T-helper 22 cell (primary cell): ENCODE data around the gene SLC44A1.

Experiments used
- DNase-seq: peaks from one replicate; pipeline ENCODE4 v3.0.0-alpha.2; 2020; ENCODE audit warnings: low read depth

SLC44A1 gene

DNA sequence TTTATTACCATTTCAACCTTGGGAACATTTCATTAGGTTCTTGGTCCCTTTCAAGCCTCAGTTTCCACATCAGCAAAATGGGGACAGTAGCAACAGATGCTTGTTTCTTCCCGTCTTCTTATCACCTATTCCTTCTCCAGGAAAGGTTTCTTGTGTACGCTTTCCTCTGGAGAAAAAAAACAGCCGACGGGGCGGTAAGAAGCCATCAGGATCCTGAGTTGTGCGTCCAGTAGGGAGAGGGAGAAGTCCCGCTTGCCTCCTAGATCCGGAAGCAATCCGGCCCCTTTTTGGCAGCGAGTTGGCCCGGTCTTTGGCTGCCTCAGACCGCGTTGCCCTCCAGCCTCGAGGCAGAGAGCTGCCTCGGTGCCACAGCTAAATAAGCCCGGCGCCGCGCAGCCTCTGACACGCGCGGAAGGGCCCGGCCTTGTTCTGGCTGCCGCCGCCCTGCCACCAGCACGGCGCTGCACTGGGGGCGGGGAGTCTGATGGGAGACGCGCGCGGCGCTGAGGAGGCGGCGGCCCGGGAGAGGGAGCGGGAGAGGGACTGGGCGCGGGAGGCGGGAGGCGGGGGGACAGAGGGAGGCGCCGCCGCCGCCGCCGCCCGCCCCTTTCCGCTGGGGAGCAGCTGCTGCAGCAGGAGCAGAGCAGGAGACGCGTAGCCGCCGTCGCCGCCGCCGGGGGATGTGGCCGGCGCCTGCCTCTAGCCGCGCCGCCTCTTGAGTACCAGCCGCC is at the start of gene SLC44A1:
Gene SLC44A1, plus strand, starts transcription at position 649 of the 731 bp plus-strand sequence. CDS start 218 bp downstream, outside the sequence.
- peak; percentile 85 for DNase-seq

GRCh38 chr9:105195259-105195658 is 49.2 kb upstream of the SLC44A1 start:
- DNase-seq: no peak

DNA sequence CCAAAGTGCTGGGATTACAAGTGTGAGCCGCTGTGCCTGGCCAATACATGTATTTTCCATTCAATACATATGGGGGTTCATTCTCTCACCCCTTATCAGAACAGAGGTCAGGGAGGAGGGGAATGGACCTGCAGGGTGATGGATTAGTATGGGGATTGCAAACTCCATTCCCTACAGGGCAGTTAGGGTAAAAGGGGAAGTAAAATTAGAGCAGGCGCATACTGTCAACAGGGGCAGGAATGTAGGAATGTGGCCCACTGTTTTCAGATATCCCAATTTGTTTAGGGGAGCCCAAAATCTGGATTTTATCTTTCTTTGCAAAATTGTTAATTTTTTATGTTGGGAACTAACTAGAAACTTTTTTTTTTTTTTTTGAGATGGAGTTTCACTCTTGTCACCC is 46.4 kb upstream of the SLC44A1 start:
- no peak for DNase-seq

DNA sequence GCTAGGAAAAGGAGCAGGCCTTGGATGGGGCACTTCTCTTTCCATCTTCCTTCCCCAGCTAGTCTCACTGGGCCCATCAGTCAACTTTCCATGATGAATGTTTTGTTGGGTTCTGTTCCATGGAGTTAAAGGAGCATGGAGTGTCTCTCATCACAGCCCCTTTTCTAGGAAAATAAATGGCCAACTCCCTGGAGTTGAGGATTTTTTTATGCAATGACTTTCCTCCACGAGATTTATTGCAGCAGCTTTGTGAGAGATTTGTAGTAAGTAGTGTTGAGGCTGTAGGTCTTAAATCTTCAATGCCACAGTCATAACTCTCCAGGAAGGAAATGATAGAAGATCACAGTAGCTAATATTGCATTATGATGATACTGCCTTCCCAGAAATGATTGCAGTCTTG is 45.6 kb upstream of the SLC44A1 start:
- no peak for DNase-seq

DNA sequence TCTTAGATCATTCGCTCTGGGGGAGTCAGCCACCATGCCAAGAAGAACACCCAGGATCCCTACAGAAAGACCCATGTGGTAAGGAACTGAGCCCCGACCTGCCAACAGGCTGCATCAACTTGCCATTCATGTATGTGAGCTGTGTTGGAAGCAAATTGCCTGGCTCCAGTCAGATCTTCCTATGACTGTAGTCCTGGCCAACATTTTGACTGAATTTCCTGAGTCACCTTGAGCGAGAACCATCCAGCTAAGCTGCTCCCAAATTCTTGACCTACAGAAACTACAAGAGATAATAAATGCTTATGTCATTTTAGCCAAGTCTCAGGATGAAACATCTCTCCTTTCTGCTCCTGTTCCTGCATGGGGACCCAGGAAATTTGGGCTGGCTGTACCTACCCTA is 40.0 kb upstream of the SLC44A1 start:
- no peak for DNase-seq

GRCh38 chr9:105205787-105206495 is 38.5 kb upstream of the SLC44A1 start:
- DNase-seq: no peak

DNA sequence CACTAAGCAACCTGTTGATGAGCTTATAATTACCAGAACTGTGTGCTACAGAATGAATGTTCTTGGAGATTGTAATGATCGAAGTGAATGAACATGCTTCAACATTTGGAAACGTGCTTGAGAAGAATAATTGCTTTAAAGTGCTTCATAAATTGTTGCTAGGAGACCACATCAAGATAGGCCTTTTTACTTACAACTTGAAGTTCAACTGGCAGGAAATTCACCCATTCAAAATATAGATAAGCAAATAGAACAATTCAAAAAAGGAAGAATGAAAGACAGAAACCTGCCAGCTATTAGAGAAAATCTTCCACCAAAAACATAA is 38.0 kb upstream of the SLC44A1 start:
- no peak for DNase-seq

DNA sequence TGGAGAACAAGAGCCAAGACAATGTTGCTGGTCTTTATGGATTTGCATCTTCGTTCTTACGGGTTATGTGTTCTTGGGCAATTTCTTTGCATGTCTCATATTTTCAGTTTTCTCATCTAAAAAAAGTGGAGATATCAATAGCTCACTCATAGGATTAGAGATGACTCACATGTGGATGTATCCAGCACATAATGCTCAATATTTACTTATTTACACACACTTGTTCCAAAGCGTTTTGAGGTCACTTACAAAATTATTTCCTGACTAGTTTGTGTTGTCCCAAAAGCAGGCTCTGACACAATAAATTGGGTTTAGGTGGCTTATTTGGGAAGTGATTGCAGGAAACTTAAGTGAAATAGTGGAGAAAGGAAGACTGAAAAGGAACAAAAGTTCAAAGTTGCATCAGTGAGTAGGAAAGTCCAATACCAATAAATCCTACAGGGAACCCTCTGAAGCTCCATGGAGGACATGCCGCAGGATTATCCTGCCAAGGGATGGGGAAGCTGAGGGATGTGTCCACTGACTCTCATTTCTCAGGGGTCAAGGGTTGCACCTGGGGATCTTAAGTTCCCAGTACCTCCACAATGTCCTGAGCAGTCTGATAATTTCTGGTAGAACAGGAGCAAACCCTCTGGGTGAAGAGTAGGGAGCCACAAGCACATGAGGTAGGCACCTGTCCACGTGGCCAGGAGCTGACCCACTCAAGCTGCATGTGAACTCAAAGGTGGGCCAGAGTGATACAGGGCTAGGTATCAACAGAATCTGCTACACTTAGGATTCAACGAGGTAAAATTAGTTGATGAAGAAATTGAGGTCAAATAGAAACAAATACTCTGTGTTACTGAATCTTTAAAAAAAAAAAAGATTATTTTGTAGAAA is 37.4 kb upstream of the SLC44A1 start:
- no peak for DNase-seq

DNA sequence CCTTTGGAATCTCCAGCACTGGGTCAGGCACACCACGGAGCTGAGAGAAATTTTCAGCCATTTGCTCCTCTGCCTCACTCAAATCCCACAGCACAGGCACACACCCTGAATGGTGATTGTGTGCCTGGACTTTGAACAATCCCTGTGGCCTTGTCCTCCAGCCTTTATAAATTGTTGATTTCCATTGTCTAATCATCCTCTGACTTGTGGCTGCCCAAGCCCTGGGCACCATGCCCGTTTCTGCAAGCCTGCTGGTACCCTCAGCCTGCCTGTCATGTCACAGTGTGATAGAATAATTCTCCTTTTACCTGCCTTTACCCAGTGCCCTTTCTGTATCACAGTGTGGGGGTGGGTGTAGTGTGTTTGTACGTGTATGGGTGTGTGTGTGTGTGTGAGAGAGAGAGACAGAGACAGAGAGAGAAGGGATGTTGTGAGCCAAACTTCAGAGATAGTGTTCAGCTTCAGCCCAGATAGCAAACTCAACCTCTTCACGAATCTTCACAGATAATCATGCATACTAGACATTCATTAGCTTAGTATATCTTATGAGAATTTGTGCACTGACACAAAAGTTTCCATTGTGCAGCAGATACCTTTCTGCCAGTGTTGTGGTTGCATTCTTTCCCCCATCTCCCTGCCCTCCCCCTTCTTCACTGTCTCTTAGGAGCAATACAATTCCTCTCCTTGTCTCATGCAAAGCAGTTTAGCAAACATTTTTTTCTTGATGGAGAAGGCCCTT is 27.8 kb upstream of the SLC44A1 start:
- no peak for DNase-seq

DNA sequence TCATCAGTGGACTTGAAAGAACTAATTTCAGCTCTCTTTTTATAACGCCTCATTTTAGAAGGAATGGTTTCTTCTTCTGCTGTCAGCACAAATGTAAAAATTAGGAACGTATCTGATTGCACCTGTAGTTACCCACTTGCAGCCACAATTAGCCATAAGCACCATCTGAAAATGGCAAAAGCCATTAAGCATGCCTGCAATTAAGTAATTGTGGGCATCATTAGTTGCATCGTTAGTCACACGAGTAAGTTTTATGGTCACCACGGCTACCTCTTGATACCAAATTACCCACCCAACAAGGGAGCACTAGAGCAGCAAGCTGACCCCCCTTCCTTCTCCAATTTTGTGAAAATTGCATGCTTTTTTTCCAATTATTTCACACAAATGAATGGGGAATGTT is 25.8 kb upstream of the SLC44A1 start:
- no peak for DNase-seq

DNA sequence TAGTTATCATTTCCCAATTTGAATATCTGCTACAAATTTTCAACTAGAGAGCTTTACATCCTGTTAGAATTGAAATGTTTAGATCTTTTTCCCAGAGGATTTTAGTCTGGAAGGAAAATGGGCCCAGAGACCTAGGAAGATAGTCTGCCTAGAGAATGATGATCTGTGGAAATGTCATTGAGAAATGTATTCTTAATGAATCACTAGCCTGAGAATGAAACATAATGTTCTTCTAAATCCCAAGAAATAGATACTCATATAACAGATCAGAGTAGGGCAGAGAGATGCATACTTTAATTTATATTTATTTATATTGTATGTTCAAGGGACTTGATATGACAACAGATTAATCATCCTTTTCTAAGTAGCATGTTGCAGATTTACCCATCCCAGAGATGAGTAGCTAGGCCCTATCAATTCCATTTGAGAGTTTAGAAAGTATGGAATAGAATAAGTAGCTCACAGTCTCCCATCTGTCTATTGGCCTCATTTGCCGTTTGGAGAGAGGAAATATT is 25.1 kb upstream of the SLC44A1 start:
- no peak for DNase-seq

DNA sequence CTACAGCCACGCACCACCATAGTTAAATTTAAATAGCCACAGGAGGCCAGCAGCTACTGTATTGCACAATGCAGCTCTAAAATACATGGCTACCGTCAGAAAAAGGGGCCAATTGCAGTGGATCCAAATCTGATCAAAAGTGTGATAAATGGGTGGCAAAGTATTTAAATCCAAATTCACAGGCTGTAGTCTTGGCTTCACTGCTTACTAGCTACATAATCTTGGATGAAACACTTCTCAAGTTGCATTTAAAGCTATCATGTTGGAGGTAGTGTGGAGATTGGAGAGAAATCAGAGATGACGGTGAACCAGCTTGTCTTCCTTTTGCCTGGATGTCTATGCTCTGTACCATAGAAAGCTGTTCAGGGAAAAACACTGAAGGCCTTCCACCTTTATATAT is 24.0 kb upstream of the SLC44A1 start:
- DNase-seq: no peak

DNA sequence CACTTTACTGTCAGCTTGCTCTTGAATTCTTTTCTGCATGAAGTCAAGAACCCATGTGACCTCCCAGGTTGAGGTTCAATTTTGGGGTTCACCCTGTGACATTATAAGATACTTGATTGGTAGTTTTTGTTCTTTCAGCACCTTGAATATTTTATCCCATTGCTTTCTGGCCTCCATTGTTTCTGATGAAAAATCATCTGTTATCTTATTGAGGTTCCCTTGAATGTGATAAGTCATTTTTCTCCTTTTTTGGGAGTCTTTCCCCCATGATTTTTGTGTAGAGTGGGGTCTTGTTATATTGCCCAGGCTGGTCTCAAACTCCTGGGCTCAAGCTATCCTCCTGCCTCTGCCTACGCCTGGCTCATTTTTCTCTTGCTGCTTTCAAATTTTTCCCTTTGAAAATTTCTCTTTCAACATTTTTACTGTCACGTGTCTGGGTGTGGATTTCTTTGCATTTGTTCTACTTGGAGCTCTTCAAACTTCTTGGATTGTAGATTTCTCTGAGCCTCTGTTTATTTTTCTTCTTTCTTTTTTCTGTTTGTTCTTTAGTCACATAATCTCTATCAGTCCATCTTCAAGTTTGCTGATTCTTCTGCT is 20.8 kb upstream of the SLC44A1 start:
- DNase-seq: no peak

- DNase-seq: no peak
These were observed 18.4 kb upstream of the SLC44A1 start for GRCh38 chr9:105226055-105226454.

DNA sequence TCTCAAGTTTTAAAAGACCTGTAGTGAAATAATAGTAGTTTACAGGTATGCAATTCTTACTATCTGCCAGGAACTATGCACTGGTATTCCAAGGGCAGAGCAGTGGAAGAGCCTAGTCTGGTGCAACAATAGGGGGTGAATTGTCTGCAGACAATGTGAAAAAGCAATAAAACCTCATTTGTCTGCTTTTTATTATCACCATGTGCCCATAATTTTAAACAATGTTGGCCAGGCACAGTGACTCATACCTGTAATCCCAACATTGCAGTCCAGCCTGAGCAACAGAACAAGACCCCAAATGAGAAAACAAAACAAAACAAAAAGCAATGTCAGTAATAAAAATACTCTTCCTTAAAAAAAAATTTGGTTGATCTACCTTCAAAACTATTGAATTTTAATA is 12.2 kb upstream of the SLC44A1 start:
- DNase-seq: no peak

DNA sequence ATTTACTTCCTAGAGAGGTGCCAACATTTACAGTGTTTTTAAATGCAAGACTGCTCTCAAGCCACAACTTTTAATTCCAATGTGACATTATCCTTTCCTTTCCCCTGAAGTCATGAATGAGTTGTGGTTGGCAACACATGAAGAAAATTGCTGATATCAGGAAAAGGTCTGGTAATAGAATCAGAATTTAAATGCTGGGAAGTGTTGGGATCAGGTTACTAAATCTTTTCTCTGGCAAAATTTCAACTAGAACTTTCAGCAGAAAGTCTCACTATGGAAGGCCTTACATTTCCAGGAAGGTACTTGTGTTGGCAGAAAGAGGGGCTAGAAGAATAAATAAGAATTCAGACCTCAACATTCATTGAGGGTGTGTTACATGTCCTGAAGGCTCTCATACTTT is 10.6 kb upstream of the SLC44A1 start:
- DNase-seq: no peak

- DNase-seq: no peak
These were observed 8.2 kb upstream of the SLC44A1 start for GRCh38 chr9:105236261-105236660.

DNA sequence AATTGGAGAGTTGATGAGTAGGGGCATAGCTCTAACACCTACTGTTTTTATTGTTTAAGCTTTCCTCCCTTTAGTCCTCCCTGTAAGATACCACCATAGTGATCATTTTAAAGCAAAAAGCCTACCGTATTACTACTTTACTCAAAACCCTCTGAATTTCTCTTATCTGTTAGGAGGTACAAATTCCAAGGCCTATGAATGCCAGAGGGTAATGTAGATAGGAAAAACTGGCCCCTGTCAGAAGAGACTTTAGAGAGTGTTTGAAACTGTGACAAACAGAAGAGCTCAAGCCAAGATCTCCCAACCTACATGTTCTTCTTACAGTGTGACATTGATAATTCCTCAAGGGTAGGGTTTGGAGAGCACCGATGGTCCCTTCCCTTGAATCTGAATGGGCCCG is 7.2 kb upstream of the SLC44A1 start:
- DNase-seq: no peak

DNA sequence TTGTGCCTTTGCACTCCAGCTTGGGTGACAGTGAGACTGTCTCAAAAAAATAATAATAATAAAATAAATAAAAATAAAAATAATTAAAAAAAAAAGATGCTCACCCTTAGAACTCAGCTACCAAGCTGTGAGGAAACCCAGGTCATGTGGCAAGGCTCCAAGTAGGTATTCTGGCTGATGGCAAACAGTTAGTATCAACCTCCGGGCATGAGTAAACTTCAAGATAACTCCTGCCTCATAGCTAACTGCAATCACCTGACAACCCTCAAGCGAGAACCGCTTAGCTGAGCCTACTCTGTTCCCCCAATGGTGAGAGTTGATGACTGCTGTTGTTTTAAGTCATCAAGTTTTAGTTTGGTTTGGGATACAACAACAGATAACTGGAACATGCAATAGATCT is 6.1 kb upstream of the SLC44A1 start:
- no peak for DNase-seq

DNA sequence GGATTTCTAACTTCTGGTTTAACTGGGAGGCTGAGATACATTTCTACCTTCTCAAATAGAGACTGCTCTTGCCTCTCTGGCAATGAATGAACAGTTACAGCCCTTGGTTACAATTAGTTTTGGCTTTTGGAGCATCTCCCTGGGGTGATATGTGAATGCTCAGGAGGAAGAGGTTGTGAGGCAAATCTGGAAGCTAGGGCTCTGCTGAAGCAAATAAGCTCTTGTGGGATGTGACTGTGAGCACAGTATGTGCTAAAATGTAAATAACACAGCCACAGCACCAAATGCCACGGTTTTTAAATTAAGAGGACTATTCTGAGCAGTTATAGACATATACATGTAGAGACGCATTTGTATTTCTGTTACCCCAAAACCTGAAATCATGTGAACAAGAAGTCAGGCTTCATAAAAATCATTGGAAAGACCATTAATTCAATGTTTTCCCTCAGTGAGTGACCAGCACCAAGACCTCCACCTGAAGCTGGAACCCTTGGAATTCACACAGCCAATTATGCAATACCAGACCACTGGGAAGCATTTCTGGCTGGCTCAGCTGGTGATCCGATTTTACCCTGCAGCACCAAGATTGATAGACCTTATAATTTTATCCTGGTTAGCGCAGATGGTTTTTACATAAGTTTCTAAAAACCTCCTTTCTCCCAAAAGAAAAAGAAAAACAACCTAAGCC is 3.0 kb upstream of the SLC44A1 start:
- DNase-seq: no peak

DNA sequence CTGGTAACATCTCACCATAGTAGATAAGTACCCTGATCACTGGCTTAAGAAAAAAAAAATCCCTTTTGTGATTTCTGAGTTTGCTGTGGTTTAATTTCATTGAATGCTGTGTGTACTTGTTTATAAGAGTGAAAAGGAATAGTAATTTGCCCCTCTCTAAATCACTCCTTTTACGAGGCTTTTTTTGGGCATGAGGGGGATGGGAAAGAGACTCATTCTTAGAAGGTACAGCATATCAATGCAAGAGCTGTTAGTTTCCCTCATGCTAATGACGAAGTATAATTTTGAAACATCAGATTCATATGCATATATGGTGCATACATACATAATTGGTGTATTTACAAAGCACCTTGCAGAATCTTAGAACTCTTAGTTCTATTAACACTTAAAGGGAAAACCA is 2.4 kb upstream of the SLC44A1 start:
- DNase-seq: no peak
